ENCODE measurements around the gene KRT39.

KRT39 gene

GRCh38 chr17:40980117-40980516 is 13.4 kb upstream of the KRT39 start:
- no peak for DNase-seq

- no peak for DNase-seq
These were observed 11.9 kb upstream of the KRT39 start for GRCh38 chr17:40978575-40979151.

GRCh38 chr17:40975516-40975915 is 8.8 kb upstream of the KRT39 start:
- no peak for DNase-seq

GRCh38 chr17:40974366-40974765 is 7.6 kb upstream of the KRT39 start:
- DNase-seq = no peak

GRCh38 chr17:40967582-40967981 is 834 bp upstream of the KRT39 start:
- DNase-seq = no peak

GRCh38 chr17:40963838-40964237 is 2.9 kb downstream of the KRT39 start:
- DNase-seq = no peak

- DNase-seq = no peak
These were observed 4.6 kb downstream of the KRT39 start for GRCh38 chr17:40962059-40962561.

- no peak for DNase-seq
These were observed 5.2 kb downstream of the KRT39 start for GRCh38 chr17:40961591-40961990.

- peak; percentile 50 for DNase-seq
These were observed 6.6 kb downstream of the KRT39 start for GRCh38 chr17:40960144-40960543.

- no peak for DNase-seq
These were observed 8.4 kb downstream of the KRT39 start for GRCh38 chr17:40958086-40958953.

GRCh38 chr17:40956401-40957254 is 10.1 kb downstream of the KRT39 start:
- DNase-seq = peak; percentile 57

- no peak for DNase-seq
These were observed 12.9 kb downstream of the KRT39 start for GRCh38 chr17:40953881-40954280.

GRCh38 chr17:40952661-40953060 is 14.1 kb downstream of the KRT39 start:
- DNase-seq = peak; percentile 50

GRCh38 chr17:40952154-40952553 is 14.6 kb downstream of the KRT39 start:
- DNase-seq = no peak

GRCh38 chr17:40951011-40951622 is 15.6 kb downstream of the KRT39 start:
- no peak for DNase-seq

GRCh38 chr17:40950176-40950575 is 16.6 kb downstream of the KRT39 start:
- DNase-seq = no peak

GRCh38 chr17:40949418-40949817 is 17.3 kb downstream of the KRT39 start:
- DNase-seq = no peak

- no peak for DNase-seq
These were observed 18.8 kb downstream of the KRT39 start for GRCh38 chr17:40947929-40948328.

- no peak for DNase-seq
These were observed 21.3 kb downstream of the KRT39 start for GRCh38 chr17:40945414-40945813.

- DNase-seq = no peak
These were observed 22.2 kb downstream of the KRT39 start for GRCh38 chr17:40944531-40944930.

GRCh38 chr17:40942553-40942952 is 24.2 kb downstream of the KRT39 start:
- DNase-seq = no peak

- no peak for DNase-seq
These were observed 26.5 kb downstream of the KRT39 start for GRCh38 chr17:40940266-40940665.

GRCh38 chr17:40938981-40939380 is 27.8 kb downstream of the KRT39 start:
- peak; percentile 33 for DNase-seq
